B cell (primary cell): ENCODE results near the gene ATP8A1. TPM values are rescaled to one million over a fixed set of nuclear protein-coding genes. Genes with fewer than 3 reads are reported as not detected.

Experiments used
- ATAC-seq: fragments of 200-7000 bp; cut with Tn5 transposase; one replicate; pipeline ENCODE4 v1.10.0; 2021; ENCODE audit warnings: low read depth, mild to moderate bottlenecking, moderate number of reproducible peaks, moderate library complexity
- CTCF ChIA-PET: fragments of 350-600 bp; sonication (Branson Sonifier 250); formaldehyde crosslinking; loops from one replicate; lab custom pipeline; 2021; ENCODE audit warnings: antibody characterized with exemption, inconsistent platforms; lab: Charles Lee
- POLR2A ChIA-PET: fragments of 350-600 bp; sonication (Branson Sonifier 250); formaldehyde crosslinking; loops from one replicate; lab custom pipeline; 2021; ENCODE audit warnings: antibody characterized with exemption; lab: Charles Lee
- DNase-seq: peaks from one replicate; pipeline ENCODE4 v3.0.0; 2013
- H2AFZ ChIP-seq: 2 replicates; pipeline ENCODE4 v1.6.1; 2012; ENCODE audit warnings: mild to moderate bottlenecking, low read depth, low read length; ENCODE audit not compliant: insufficient read depth, poor library complexity, severe bottlenecking
- H3K27ac ChIP-seq, 2 donors: 1 replicate in 1 of 2; 2 replicates in 1 of 2; pipeline ENCODE4 v1.5.1; 2012 to 2013; ENCODE audit warnings: low read length in 2 of 2, mild to moderate bottlenecking in 2 of 2, moderate library complexity in 1 of 2
- H3K27me3 ChIP-seq, 4 experiments: fragments of 200-600 bp in 1 of 4; sonication (generic) in 1 of 4; replicated peaks in 1 of 4; 1 replicate in 2 of 4; 2 replicates in 2 of 4; pipeline versions ENCODE4 v1.6.1 to v1.7.0; 2013 to 2016; ENCODE audit warnings: low read length in 3 of 4, mild to moderate bottlenecking in 2 of 4, mixed read lengths in 1 of 4, moderate library complexity in 1 of 4; ENCODE audit not compliant: insufficient read depth in 4 of 4, control insufficient read depth in 3 of 4; ENCODE audit errors: control extremely low read depth in 1 of 4
- H3K36me3 ChIP-seq, 2 experiments: replicated peaks in 1 of 2; 1 replicate in 1 of 2; 2 replicates in 1 of 2; pipeline versions ENCODE4 v1.6.1 to v1.7.1; 2013; ENCODE audit warnings: low read length in 1 of 2; ENCODE audit not compliant: insufficient read depth in 2 of 2, control insufficient read depth in 1 of 2; ENCODE audit errors: control extremely low read depth in 1 of 2, extremely low read depth in 1 of 2
- H3K4me1 ChIP-seq, 2 donors: fragments of 200-600 bp in 1 of 2; sonication (generic) in 1 of 2; 1 replicate in 1 of 2; 2 replicates in 1 of 2; pipeline versions ENCODE4 v1.5.1 to v1.6.1; 2013 to 2017; ENCODE audit warnings: low read length in 2 of 2; ENCODE audit not compliant: control insufficient read depth in 2 of 2, insufficient read depth in 2 of 2
- H3K4me2 ChIP-seq: replicated peaks from 2 replicates; pipeline ENCODE3; 2012; ENCODE audit warnings: mild to moderate bottlenecking, low read depth, low read length; ENCODE audit not compliant: poor library complexity, severe bottlenecking
- H3K4me3 ChIP-seq, 5 experiments: fragments of 200-600 bp in 1 of 5; sonication (generic) in 1 of 5; 1 replicate in 3 of 5; 2 replicates in 2 of 5; pipeline versions ENCODE4 v1.5.1 to v1.7.0; 2011 to 2016; ENCODE audit warnings: low read length in 4 of 5, mild to moderate bottlenecking in 4 of 5, low read depth in 2 of 5, control low read depth in 1 of 5, moderate library complexity in 1 of 5; ENCODE audit not compliant: insufficient read depth in 1 of 5; ENCODE audit errors: control extremely low read depth in 1 of 5, extremely low read depth in 1 of 5
- H3K79me2 ChIP-seq: fragments of 200-600 bp; sonication (generic); one replicate; pipeline ENCODE4 v1.6.0; 2016; ENCODE audit warnings: low read length; ENCODE audit not compliant: control insufficient read depth, insufficient read depth
- H3K9ac ChIP-seq: fragments of 200-600 bp; sonication (generic); 2 replicates; pipeline ENCODE4 v1.6.1; 2017; ENCODE audit warnings: mild to moderate bottlenecking, low read length, moderate library complexity
- H3K9me3 ChIP-seq, 3 donors: one replicate each; pipeline versions ENCODE4 v1.6.1 to v1.7.1; 2013; ENCODE audit warnings: low read length in 2 of 3; ENCODE audit not compliant: control insufficient read depth in 2 of 3, insufficient read depth in 1 of 3; ENCODE audit errors: control extremely low read depth in 1 of 3
- H4K20me1 ChIP-seq: 2 replicates; pipeline ENCODE4 v1.6.0; 2012; ENCODE audit warnings: mild to moderate bottlenecking, low read length; ENCODE audit not compliant: insufficient read depth, control insufficient read depth, poor library complexity, severe bottlenecking
- H3K27ac Mint-ChIP-seq: one replicate; pipeline ENCODE4 v1.8.0; 2021; ENCODE audit warnings: mixed read lengths
- H3K27me3 Mint-ChIP-seq: one replicate; pipeline ENCODE4 v1.8.0; 2021; ENCODE audit warnings: mixed read lengths
- H3K4me1 Mint-ChIP-seq: one replicate; pipeline ENCODE4 v1.8.0; 2021; ENCODE audit warnings: mixed read lengths
- H3K4me3 Mint-ChIP-seq: one replicate; pipeline ENCODE4 v1.8.0; 2021; ENCODE audit warnings: mixed read lengths
- H3K9me3 Mint-ChIP-seq: one replicate; pipeline ENCODE4 v1.8.0; 2022; ENCODE audit warnings: mixed read lengths; ENCODE audit not compliant: insufficient read depth
- CTCF ChIP-seq: fragments of 200-600 bp; IDR thresholded peaks from one replicate; pipeline ENCODE4 v1.8.0; 2022; ENCODE audit warnings: antibody characterized with exemption, mild to moderate bottlenecking
- EZH2 ChIP-seq: IDR thresholded peaks from 2 replicates; pipeline ENCODE4 v1.6.1; 2012; ENCODE audit warnings: borderline replicate concordance, low read depth, mild to moderate bottlenecking, moderate library complexity, low read length; ENCODE audit not compliant: insufficient read depth, poor library complexity, severe bottlenecking
- WGBS: methylation state at CpG from one replicate; pipeline ENCODE4 v1.1.5; 2013; ENCODE audit warnings: missing lambda C conversion rate; ENCODE audit not compliant: insufficient coverage; 5-methylcytosine and 5-hydroxymethylcytosine counted together
- intact Hi-C: fragments of 100-400 bp; cut with micrococcal nuclease; formaldehyde crosslinking; loops from one replicate; pipeline ENCODE4 v1.10.0; 2022
- polyA plus RNA-seq: library from polyadenylated mRNA; depleted of rRNA; stranded (reverse); fragments of >200 nt; gene quantifications from 2 replicates; pipeline ENCODE4 v1.2.3, GENCODE V29; 2012
- total RNA-seq, 2 donors: library from RNA; stranded (reverse); fragments of 120-200 nt in 1 of 2; gene quantifications; 1 replicate in 1 of 2; 2 replicates in 1 of 2; pipeline versions ENCODE4 v1.2.3 to v1.2.4, GENCODE V29; 2013 to 2022

The ATP8A1 gene
- total and polyA plus RNA-seq, 2 donors (not counting 1 experiment from before 2014, with no cell fraction given), result 28.7 to 51.8 TPM

DNA sequence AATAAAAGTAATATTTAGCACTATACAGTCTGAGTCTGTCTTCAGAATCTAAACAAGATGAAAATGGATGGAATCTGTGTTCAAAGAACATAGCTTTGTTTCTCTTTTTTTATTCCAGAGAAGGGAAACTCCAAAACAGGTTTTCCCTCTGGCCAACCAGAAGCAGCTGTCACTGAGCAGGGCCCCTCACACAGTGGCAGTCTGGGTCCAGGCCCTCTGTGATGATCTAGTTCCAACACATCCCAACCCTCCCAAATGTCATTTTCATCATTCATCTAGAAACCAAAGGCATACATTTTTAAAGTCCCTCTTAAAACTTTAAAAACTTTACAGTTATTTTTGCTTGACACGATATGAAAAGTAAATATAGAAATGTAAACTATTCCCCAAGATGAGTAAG, 70.1 kb downstream of the ATP8A1 start:
- no CpG with 5 or more reads among the region's 1 CpG for WGBS
- TF ChIP-seq EZH2 (no peak), CTCF (no peak)
- Histone ChIP-seq H3K4me2 (no peak overlapping the region), H3K27me3 (no peaks in the 10 kb centered on the region), H3K9me3 (no peaks in the 10 kb centered on the region), H3K4me3 (no peak overlapping the region), H3K36me3 (peaks cover 20 to 29% of the 10 kb centered on the region in 2 experiments), H3K27ac (no peak overlapping the region), H3K4me1 (no peaks in the 10 kb centered on the region), H3K79me2 (peaks cover 4% of the 10 kb centered on the region), H3K9ac (no peak overlapping the region), H4K20me1 (no peaks in the 10 kb centered on the region), H2AFZ (no peak overlapping the region)
- ATAC-seq (no peak), DNase-seq (no peak)
- Mint-ChIP-seq H3K27me3 (no peaks in the 10 kb centered on the region), H3K9me3 (no peaks in the 10 kb centered on the region), H3K4me3 (no peak overlapping the region), H3K27ac (no peak overlapping the region), H3K4me1 (peaks cover 3% of the 10 kb centered on the region)
- ChIA-PET POLR2A (interaction anchor here (0.8 kb wide), 1 partner anchor 69 kb away, joined by 3 read pairs; no protein-coding TSS in a partner anchor), CTCF (no interaction called here)
- intact Hi-C loops, result no loop called here

GRCh38 chr4:42579903-42580302, 77.0 kb downstream of the ATP8A1 start:
- no peaks in the 10 kb centered on the region for H3K9me3 ChIP-seq
- TF ChIP-seq CTCF, result no peak
- no peak for TF ChIP-seq EZH2
- CTCF ChIA-PET, result no interaction called here

More at GRCh38 chr4:42579903-42580302, 77.0 kb downstream of the ATP8A1 start:
- POLR2A ChIA-PET, result no interaction called here
- no peaks in the 10 kb centered on the region for H3K9me3 Mint-ChIP-seq
- ATAC-seq, result no peak
- Histone ChIP-seq H3K79me2 (no peaks in the 10 kb centered on the region), H3K4me3 (no peak overlapping the region), H3K4me2 (no peak overlapping the region), H2AFZ (no peak overlapping the region), H3K36me3 (peaks cover 6 to 33% of the 10 kb centered on the region in 2 experiments), H3K9ac (no peak overlapping the region), H3K27me3 (no peaks in the 10 kb centered on the region), H3K27ac (no peak overlapping the region), H3K4me1 (no peaks in the 10 kb centered on the region), H4K20me1 (no peaks in the 10 kb centered on the region)
- no CpG with 5 or more reads among the region's 3 CpGs for WGBS
- H3K4me3 Mint-ChIP-seq, result no peak overlapping the region
- H3K27ac Mint-ChIP-seq, result no peak overlapping the region
- intact Hi-C loops, result no loop called here
- no peaks in the 10 kb centered on the region for H3K27me3 Mint-ChIP-seq
- no peak for DNase-seq
- no peaks in the 10 kb centered on the region for H3K4me1 Mint-ChIP-seq
